SK-N-SH (cell line): ENCODE measurements around the gene TMEM271. TPM values are rescaled to one million over a fixed set of nuclear protein-coding genes. Genes with fewer than 3 reads are reported as not detected.
A peak's percentile ranks its signal among the peaks of the same experiment; 100 is the strongest.

Experiments
- CTCF ChIA-PET: fragments of 300-600, 350-600 bp; formaldehyde crosslinking; extraction: SDS; loops from one replicate; lab custom pipeline; 2021; lab: Yijun Ruan, JAX
- POLR2A ChIA-PET: fragments of 350-600 bp; sonication (Branson Sonifier 250); formaldehyde crosslinking; extraction: SDS; loops from one replicate; lab custom pipeline; 2020; ENCODE audit warnings: antibody characterized with exemption, inconsistent platforms; lab: Yijun Ruan, JAX
- DNase-seq: peaks from one replicate; pipeline ENCODE4 v3.0.0; 2012
- H2AFZ ChIP-seq: fragments of 200-600 bp; sonication (generic); 2 replicates; pipeline ENCODE4 v1.8.1; 2016; ENCODE audit warnings: antibody characterized with exemption, mild to moderate bottlenecking, low read depth
- H3F3A ChIP-seq: fragments of 200-600 bp; sonication (generic); replicated peaks from 2 replicates; pipeline ENCODE3; 2016; ENCODE audit warnings: antibody characterized with exemption, mild to moderate bottlenecking; ENCODE audit not compliant: insufficient read depth
- H3K27ac ChIP-seq, 2 experiments: fragments of 200-500 bp in 1 of 2; fragments of 200-600 bp in 1 of 2; sonication (Bioruptor generic) in 1 of 2; sonication (generic), shearing (Covaris generic) in 1 of 2; 2 replicates each; pipeline versions ENCODE4 v1.5.1 to v1.6.1; 2014 to 2016; ENCODE audit warnings: low read depth in 2 of 2, inconsistent platforms in 1 of 2, low read length in 1 of 2, mild to moderate bottlenecking in 1 of 2, mixed read lengths in 1 of 2
- H3K27me3 ChIP-seq: fragments of 200-600 bp; sonication (generic), shearing (Covaris generic); 2 replicates; pipeline ENCODE4 v1.6.1; 2016; ENCODE audit warnings: mixed run types; ENCODE audit not compliant: insufficient read depth
- H3K36me3 ChIP-seq, 2 experiments: fragments of 200-500 bp in 1 of 2; fragments of 200-600 bp in 1 of 2; sonication (Bioruptor generic) in 1 of 2; sonication (generic) in 1 of 2; replicated peaks in 1 of 2; 2 replicates each; pipeline versions ENCODE3 to v1.5.1; 2014 to 2016; ENCODE audit warnings: low read length in 1 of 2, mild to moderate bottlenecking in 1 of 2; ENCODE audit not compliant: insufficient read depth in 2 of 2, control insufficient read depth in 1 of 2
- H3K4me1 ChIP-seq, 2 experiments: fragments of 200-500 bp in 1 of 2; fragments of 200-600 bp in 1 of 2; sonication (Bioruptor generic) in 1 of 2; sonication (generic), shearing (Covaris generic) in 1 of 2; 2 replicates each; pipeline versions ENCODE4 v1.5.1 to v1.6.1; 2014 to 2016; ENCODE audit warnings: low read depth in 1 of 2, low read length in 1 of 2, mixed run types in 1 of 2; ENCODE audit not compliant: insufficient read depth in 2 of 2, control insufficient read depth in 1 of 2
- H3K4me2 ChIP-seq: fragments of 200-600 bp; sonication (generic), shearing (Covaris generic); 2 replicates; pipeline ENCODE4 v1.6.1; 2017; ENCODE audit warnings: mixed run types
- H3K4me3 ChIP-seq, 2 experiments: fragments of 200-500 bp in 1 of 2; fragments of 200-600 bp in 1 of 2; sonication (Bioruptor generic) in 1 of 2; sonication (generic), shearing (Covaris generic) in 1 of 2; 2 replicates each; pipeline versions ENCODE4 v1.5.1 to v1.8.1; 2014 to 2016; ENCODE audit warnings: low read depth in 2 of 2, inconsistent platforms in 1 of 2, low read length in 1 of 2, mild to moderate bottlenecking in 1 of 2, mixed read lengths in 1 of 2, moderate library complexity in 1 of 2
- H3K79me2 ChIP-seq: fragments of 200-600 bp; sonication (generic); 2 replicates; pipeline ENCODE4 v1.8.1; 2017; ENCODE audit warnings: mild to moderate bottlenecking; ENCODE audit not compliant: insufficient read depth
- H3K9ac ChIP-seq: fragments of 200-600 bp; sonication (generic); 2 replicates; pipeline ENCODE4 v1.6.1; 2017; ENCODE audit warnings: mixed run types
- H3K9me2 ChIP-seq: fragments of 200-600 bp; sonication (generic); 2 replicates; pipeline ENCODE4 v1.6.1; 2017; ENCODE audit warnings: mixed run types
- H3K9me3 ChIP-seq: fragments of 200-600 bp; sonication (generic); 2 replicates; pipeline ENCODE4 v1.6.1; 2017; ENCODE audit warnings: mixed run types, mild to moderate bottlenecking, moderate library complexity
- H4K20me1 ChIP-seq: fragments of 200-600 bp; sonication (generic); 2 replicates; pipeline ENCODE4 v1.6.1; 2017; ENCODE audit warnings: mild to moderate bottlenecking, mixed run types; ENCODE audit not compliant: insufficient read depth
- CHD2 ChIP-seq: fragments of 150-350 bp; IDR thresholded peaks from 2 replicates; pipeline ENCODE4 v1.6.1; 2018; ENCODE audit warnings: low read length; ENCODE audit not compliant: partially characterized antibody
- FOSL2 ChIP-seq: IDR thresholded peaks from 2 replicates; pipeline ENCODE4 v1.4.0; 2012; ENCODE audit warnings: low read depth, mild to moderate bottlenecking, moderate library complexity, borderline replicate concordance
- FOXM1 ChIP-seq: IDR thresholded peaks from 2 replicates; pipeline ENCODE4 v1.4.0; 2012; ENCODE audit warnings: low read depth, mild to moderate bottlenecking
- GATA2 ChIP-seq: sonication (generic); formaldehyde crosslinking; IDR thresholded peaks from 2 replicates; pipeline ENCODE4 v1.5.0; 2020; ENCODE audit warnings: mild to moderate bottlenecking, missing genetic modification reagents
- MEF2A ChIP-seq: IDR thresholded peaks from 2 replicates; pipeline ENCODE4 v1.4.0; 2012; ENCODE audit warnings: low read depth, borderline replicate concordance
- MXI1 ChIP-seq: IDR thresholded peaks from 2 replicates; pipeline ENCODE4 v1.6.1; 2012; ENCODE audit warnings: mild to moderate bottlenecking, low read depth, low read length, improper control_type of control experiment
- POLR2AphosphoS5 ChIP-seq: IDR thresholded peaks from 2 replicates; pipeline ENCODE4 v1.6.1; 2012; ENCODE audit warnings: low read depth, low read length
- RFX5 ChIP-seq: IDR thresholded peaks from 2 replicates; pipeline ENCODE4 v1.6.1; 2012; ENCODE audit warnings: mild to moderate bottlenecking, improper control_type of control experiment, low read length
- SIN3A ChIP-seq: IDR thresholded peaks from 2 replicates; pipeline ENCODE4 v1.6.1; 2012; ENCODE audit warnings: low read depth, mild to moderate bottlenecking, low read length, moderate library complexity, borderline replicate concordance
- TAF1 ChIP-seq: IDR thresholded peaks from 2 replicates; pipeline ENCODE4 v1.6.1; 2012; ENCODE audit warnings: low read depth, mild to moderate bottlenecking, low read length, moderate library complexity, borderline replicate concordance
- TEAD4 ChIP-seq: IDR thresholded peaks from 2 replicates; pipeline ENCODE4 v1.4.0; 2012; ENCODE audit warnings: mild to moderate bottlenecking, borderline replicate concordance; ENCODE audit not compliant: insufficient read depth
- YY1 ChIP-seq: IDR thresholded peaks from 2 replicates; pipeline ENCODE4 v1.4.0; 2012; ENCODE audit warnings: low read depth, mild to moderate bottlenecking
- WGBS: methylation state at CpG from one replicate; pipeline ENCODE4 v1.1.6; 2017; ENCODE audit warnings: low lambda C conversion rate; 5-methylcytosine and 5-hydroxymethylcytosine counted together
- polyA plus RNA-seq, 3 experiments: library from polyadenylated mRNA; depleted of rRNA; stranded (reverse); fragments of >200 nt; gene quantifications; 2 replicates each; pipeline ENCODE4 v1.2.3, GENCODE V29; 2012
- TF ChIP-seq, protein P1 (sequence below): IDR thresholded peaks from 2 replicates; pipeline ENCODE4 v1.4.0; 2012; ENCODE audit warnings: low read depth, borderline replicate concordance
- TF ChIP-seq, protein P2 (sequence below): IDR thresholded peaks from 2 replicates; pipeline ENCODE4 v1.4.0; 2012; ENCODE audit warnings: low read depth
- TF ChIP-seq, protein P3 (sequence below): IDR thresholded peaks from 2 replicates; pipeline ENCODE4 v1.4.0; 2012; ENCODE audit warnings: low read depth, borderline replicate concordance
- TF ChIP-seq, protein P4 (sequence below): fragments of 150-350 bp; IDR thresholded peaks from 2 replicates; pipeline ENCODE4 v1.6.1; 2016; ENCODE audit warnings: mild to moderate bottlenecking, low read depth, low read length
- TF ChIP-seq, protein P5 (sequence below): fragments of 150-350 bp; IDR thresholded peaks from 2 replicates; pipeline ENCODE4 v1.6.1; 2017; ENCODE audit warnings: antibody characterized with exemption, low read length, low read depth, borderline replicate concordance
- TF ChIP-seq, protein P6 (sequence below): fragments of 200-600 bp; sonication (generic); IDR thresholded peaks from 2 replicates; pipeline ENCODE4 v1.6.1; 2017; ENCODE audit warnings: antibody characterized with exemption, mild to moderate bottlenecking, moderate library complexity
- TF ChIP-seq, protein P7 (sequence below): IDR thresholded peaks from 2 replicates; pipeline ENCODE4; 2012

TMEM271 gene
- polyA plus RNA-seq, 1 of the 3 experiments (the other 2 are of a cell fraction), result not detected

DNA sequence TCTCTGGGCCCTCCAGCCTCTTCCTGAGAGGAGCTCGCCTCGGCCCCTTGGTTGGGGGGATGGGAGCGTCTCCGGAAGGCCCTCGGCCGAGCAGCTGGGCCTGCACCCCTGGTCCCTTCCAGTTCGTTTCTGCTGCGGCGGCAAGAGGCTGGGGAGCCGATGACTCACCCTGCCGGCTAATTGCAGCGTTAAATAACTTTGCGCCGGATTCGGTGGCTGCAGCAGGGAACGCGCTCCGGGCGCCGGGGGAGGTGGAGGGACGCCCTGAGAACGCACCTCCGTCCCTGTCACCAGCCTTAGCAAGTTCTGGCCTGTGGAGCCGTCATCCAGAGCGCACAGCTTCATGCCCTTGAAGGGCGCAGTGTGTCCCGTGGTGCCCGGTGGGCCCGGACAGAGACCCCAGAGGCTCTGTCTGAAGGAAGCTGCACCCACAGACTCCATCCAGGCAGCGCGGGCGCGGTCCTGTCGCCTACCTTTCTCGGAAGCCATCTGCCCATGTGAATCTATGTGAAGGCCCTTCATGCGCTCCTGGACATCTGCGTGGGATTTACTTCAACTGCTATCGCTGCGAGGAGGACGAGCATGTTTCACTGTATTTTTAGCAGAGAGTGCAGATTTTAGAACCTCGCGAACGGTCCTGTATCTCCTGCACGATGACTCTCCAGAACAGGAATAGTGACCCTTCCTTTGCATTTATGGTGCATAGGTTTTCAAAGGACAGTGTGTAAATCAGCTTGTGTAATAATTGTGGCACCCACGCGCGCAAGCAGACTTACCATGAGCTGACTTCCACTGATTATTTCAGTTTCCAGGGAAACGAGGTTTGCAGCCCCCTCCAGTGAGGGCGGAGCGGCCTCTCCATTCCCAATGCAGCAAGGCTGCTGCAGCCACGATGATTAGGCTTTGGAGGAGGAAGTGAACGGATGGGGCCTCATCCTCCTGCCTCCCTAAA lies 1.7 kb upstream of the TMEM271 start:
- Histone ChIP-seq H3K9me3 (no peaks in the 10 kb centered on the region), H3K4me1 (no peaks in the 10 kb centered on the region; a peak in 1 of 4 replicates), H3K9ac (no peak overlapping the region), H3K4me3 (no peak overlapping the region), H3K27me3 (peaks cover 48% of the 10 kb centered on the region), H4K20me1 (no peaks in the 10 kb centered on the region), H3F3A (no peaks in the 10 kb centered on the region), H3K27ac (no peak overlapping the region), H2AFZ (no peak overlapping the region), H3K4me2 (no peak overlapping the region), H3K9me2 (no peaks in the 10 kb centered on the region), H3K79me2 (no peaks in the 10 kb centered on the region), H3K36me3 (no peaks in the 10 kb centered on the region)
- WGBS, result 52% methylated on average over 31 of the region's 52 CpGs
- ChIA-PET CTCF (interaction anchor here (1.2 kb wide), 1 partner anchor 9 kb away, joined by 4 read pairs; no protein-coding TSS in a partner anchor), POLR2A (no interaction called here)
- peak; percentile 52 for DNase-seq
- TF ChIP-seq, protein P1, sequence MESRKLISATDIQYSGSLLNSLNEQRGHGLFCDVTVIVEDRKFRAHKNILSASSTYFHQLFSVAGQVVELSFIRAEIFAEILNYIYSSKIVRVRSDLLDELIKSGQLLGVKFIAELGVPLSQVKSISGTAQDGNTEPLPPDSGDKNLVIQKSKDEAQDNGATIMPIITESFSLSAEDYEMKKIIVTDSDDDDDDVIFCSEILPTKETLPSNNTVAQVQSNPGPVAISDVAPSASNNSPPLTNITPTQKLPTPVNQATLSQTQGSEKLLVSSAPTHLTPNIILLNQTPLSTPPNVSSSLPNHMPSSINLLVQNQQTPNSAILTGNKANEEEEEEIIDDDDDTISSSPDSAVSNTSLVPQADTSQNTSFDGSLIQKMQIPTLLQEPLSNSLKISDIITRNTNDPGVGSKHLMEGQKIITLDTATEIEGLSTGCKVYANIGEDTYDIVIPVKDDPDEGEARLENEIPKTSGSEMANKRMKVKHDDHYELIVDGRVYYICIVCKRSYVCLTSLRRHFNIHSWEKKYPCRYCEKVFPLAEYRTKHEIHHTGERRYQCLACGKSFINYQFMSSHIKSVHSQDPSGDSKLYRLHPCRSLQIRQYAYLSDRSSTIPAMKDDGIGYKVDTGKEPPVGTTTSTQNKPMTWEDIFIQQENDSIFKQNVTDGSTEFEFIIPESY, result no peak
- TF ChIP-seq TAF1, result no peak
- no peak for TF ChIP-seq YY1
- TF ChIP-seq TEAD4, result no peak
- no peak for TF ChIP-seq SIN3A
- no peak for TF ChIP-seq RFX5
- no peak for TF ChIP-seq POLR2AphosphoS5
- TF ChIP-seq FOSL2, result no peak
- TF ChIP-seq, protein P2, sequence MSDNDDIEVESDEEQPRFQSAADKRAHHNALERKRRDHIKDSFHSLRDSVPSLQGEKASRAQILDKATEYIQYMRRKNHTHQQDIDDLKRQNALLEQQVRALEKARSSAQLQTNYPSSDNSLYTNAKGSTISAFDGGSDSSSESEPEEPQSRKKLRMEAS, result no peak
- TF ChIP-seq MXI1, result no peak
- TF ChIP-seq, protein P3, sequence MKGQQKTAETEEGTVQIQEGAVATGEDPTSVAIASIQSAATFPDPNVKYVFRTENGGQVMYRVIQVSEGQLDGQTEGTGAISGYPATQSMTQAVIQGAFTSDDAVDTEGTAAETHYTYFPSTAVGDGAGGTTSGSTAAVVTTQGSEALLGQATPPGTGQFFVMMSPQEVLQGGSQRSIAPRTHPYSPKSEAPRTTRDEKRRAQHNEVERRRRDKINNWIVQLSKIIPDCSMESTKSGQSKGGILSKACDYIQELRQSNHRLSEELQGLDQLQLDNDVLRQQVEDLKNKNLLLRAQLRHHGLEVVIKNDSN, result no peak
- TF ChIP-seq MEF2A, result no peak
- TF ChIP-seq, protein P4, sequence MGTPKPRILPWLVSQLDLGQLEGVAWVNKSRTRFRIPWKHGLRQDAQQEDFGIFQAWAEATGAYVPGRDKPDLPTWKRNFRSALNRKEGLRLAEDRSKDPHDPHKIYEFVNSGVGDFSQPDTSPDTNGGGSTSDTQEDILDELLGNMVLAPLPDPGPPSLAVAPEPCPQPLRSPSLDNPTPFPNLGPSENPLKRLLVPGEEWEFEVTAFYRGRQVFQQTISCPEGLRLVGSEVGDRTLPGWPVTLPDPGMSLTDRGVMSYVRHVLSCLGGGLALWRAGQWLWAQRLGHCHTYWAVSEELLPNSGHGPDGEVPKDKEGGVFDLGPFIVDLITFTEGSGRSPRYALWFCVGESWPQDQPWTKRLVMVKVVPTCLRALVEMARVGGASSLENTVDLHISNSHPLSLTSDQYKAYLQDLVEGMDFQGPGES, result no peak
- no peak for TF ChIP-seq CHD2
- TF ChIP-seq, protein P5, sequence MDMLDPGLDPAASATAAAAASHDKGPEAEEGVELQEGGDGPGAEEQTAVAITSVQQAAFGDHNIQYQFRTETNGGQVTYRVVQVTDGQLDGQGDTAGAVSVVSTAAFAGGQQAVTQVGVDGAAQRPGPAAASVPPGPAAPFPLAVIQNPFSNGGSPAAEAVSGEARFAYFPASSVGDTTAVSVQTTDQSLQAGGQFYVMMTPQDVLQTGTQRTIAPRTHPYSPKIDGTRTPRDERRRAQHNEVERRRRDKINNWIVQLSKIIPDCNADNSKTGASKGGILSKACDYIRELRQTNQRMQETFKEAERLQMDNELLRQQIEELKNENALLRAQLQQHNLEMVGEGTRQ, result no peak
- no peak for TF ChIP-seq FOXM1
- TF ChIP-seq GATA2 (CRISPR knock-in tag), result no peak
- TF ChIP-seq, protein P6, sequence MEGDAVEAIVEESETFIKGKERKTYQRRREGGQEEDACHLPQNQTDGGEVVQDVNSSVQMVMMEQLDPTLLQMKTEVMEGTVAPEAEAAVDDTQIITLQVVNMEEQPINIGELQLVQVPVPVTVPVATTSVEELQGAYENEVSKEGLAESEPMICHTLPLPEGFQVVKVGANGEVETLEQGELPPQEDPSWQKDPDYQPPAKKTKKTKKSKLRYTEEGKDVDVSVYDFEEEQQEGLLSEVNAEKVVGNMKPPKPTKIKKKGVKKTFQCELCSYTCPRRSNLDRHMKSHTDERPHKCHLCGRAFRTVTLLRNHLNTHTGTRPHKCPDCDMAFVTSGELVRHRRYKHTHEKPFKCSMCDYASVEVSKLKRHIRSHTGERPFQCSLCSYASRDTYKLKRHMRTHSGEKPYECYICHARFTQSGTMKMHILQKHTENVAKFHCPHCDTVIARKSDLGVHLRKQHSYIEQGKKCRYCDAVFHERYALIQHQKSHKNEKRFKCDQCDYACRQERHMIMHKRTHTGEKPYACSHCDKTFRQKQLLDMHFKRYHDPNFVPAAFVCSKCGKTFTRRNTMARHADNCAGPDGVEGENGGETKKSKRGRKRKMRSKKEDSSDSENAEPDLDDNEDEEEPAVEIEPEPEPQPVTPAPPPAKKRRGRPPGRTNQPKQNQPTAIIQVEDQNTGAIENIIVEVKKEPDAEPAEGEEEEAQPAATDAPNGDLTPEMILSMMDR, result no peak
- TF ChIP-seq, protein P7, sequence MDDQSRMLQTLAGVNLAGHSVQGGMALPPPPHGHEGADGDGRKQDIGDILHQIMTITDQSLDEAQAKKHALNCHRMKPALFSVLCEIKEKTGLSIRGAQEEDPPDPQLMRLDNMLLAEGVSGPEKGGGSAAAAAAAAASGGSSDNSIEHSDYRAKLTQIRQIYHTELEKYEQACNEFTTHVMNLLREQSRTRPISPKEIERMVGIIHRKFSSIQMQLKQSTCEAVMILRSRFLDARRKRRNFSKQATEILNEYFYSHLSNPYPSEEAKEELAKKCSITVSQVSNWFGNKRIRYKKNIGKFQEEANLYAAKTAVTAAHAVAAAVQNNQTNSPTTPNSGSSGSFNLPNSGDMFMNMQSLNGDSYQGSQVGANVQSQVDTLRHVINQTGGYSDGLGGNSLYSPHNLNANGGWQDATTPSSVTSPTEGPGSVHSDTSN, result no peak
